ENCODE measurements around the gene DHRS7B.

- TF ChIP-seq REST (IDR thresholded peaks at IDR 0.05; ENCODE audit: insufficient read depth in 1 of 2, low read depth in 2 of 2, low read length in 2 of 2) (no peak), TAF1 (IDR thresholded peaks at IDR 0.05; ENCODE audit: borderline replicate concordance, insufficient read depth, low read length) (no peak)
Observed at GRCh38 chr17:21166595-21167210, 39.9 kb downstream of the DHRS7B start.
